Liver (tissue), 3 donors: ENCODE results near the gene TMSB15C.

Experiments
- JUND ChIP-seq, 2 donors: IDR thresholded peaks; 2 replicates each; pipeline ENCODE4 v1.6.1; 2016; ENCODE audit warnings: antibody characterized with exemption in 2 of 2
- NR2F2 ChIP-seq: IDR thresholded peaks from 2 replicates; pipeline ENCODE4 v1.6.1; 2016; ENCODE audit warnings: antibody characterized with exemption
- RAD21 ChIP-seq, 2 donors: IDR thresholded peaks; 2 replicates each; pipeline ENCODE4 v1.6.1; 2016; ENCODE audit warnings: antibody characterized with exemption in 2 of 2, mild to moderate bottlenecking in 2 of 2
- REST ChIP-seq: IDR thresholded peaks from 2 replicates; pipeline ENCODE4 v1.6.1; 2016; ENCODE audit warnings: antibody characterized with exemption, mild to moderate bottlenecking
- SP1 ChIP-seq: IDR thresholded peaks from 2 replicates; pipeline ENCODE4 v1.6.1; 2018; ENCODE audit warnings: antibody characterized with exemption, mild to moderate bottlenecking
- TAF1 ChIP-seq: conservative IDR thresholded peaks from 2 replicates; pipeline ENCODE4 v1.6.1; 2016; ENCODE audit warnings: antibody characterized with exemption, mild to moderate bottlenecking
- YY1 ChIP-seq: IDR thresholded peaks from 2 replicates; pipeline ENCODE4 v1.6.1; 2016; ENCODE audit warnings: antibody characterized with exemption, mild to moderate bottlenecking
- TF ChIP-seq, protein P1 (sequence below): fragments of 150-350 bp; IDR thresholded peaks from 2 replicates; pipeline ENCODE4 v1.5.1; 2017; ENCODE audit warnings: improper control_type of control experiment, low read depth, low read length; ENCODE audit not compliant: missing input control
- TF ChIP-seq, protein P2 (sequence below): IDR thresholded peaks from 2 replicates; pipeline ENCODE4 v1.6.1; 2016; ENCODE audit warnings: antibody characterized with exemption
- donor health status: healthy.
- donor health status: healthy.

- TF ChIP-seq TAF1: no peak
- TF ChIP-seq, protein P1, sequence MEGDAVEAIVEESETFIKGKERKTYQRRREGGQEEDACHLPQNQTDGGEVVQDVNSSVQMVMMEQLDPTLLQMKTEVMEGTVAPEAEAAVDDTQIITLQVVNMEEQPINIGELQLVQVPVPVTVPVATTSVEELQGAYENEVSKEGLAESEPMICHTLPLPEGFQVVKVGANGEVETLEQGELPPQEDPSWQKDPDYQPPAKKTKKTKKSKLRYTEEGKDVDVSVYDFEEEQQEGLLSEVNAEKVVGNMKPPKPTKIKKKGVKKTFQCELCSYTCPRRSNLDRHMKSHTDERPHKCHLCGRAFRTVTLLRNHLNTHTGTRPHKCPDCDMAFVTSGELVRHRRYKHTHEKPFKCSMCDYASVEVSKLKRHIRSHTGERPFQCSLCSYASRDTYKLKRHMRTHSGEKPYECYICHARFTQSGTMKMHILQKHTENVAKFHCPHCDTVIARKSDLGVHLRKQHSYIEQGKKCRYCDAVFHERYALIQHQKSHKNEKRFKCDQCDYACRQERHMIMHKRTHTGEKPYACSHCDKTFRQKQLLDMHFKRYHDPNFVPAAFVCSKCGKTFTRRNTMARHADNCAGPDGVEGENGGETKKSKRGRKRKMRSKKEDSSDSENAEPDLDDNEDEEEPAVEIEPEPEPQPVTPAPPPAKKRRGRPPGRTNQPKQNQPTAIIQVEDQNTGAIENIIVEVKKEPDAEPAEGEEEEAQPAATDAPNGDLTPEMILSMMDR: no peak
- no peak for TF ChIP-seq JUND (IDR thresholded peaks at IDR 0.05)
- no peak for TF ChIP-seq YY1
- TF ChIP-seq, protein P2, sequence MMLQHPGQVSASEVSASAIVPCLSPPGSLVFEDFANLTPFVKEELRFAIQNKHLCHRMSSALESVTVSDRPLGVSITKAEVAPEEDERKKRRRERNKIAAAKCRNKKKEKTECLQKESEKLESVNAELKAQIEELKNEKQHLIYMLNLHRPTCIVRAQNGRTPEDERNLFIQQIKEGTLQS: no peak
- no peak for TF ChIP-seq RAD21 (IDR thresholded peaks at IDR 0.05)
- TF ChIP-seq NR2F2: no peak
- TF ChIP-seq REST: no peak
- TF ChIP-seq SP1: no peak
These were observed 30.4 kb downstream of the TMSB15C start for GRCh38 chrX:104045642-104046041.
